Testis (tissue), 3 donors: ENCODE results near the gene OR52E5. TPM values are rescaled to one million over a fixed set of nuclear protein-coding genes. Genes with fewer than 3 reads are reported as not detected.

ENCODE experiments used
- DNase-seq: peaks from one replicate; pipeline ENCODE4 v3.0.0-alpha.2; 2019
- H3K27ac ChIP-seq, 2 donors: fragments of 200-600 bp; sonication (generic); one replicate each; pipeline ENCODE4 v1.5.1; 2019
- H3K27me3 ChIP-seq: fragments of 200-600 bp; sonication (generic); one replicate; pipeline ENCODE4 v1.5.1; 2019
- H3K36me3 ChIP-seq: fragments of 200-600 bp; sonication (generic); one replicate; pipeline ENCODE4 v1.5.1; 2017; ENCODE audit warnings: low read depth; ENCODE audit errors: missing control alignments
- H3K4me1 ChIP-seq: fragments of 200-600 bp; sonication (generic); one replicate; pipeline ENCODE4 v1.5.1; 2019
- H3K4me3 ChIP-seq, 2 donors: fragments of 200-600 bp; sonication (generic); one replicate each; pipeline ENCODE4 v1.5.1; 2017 to 2019
- H3K9me3 ChIP-seq: fragments of 200-600 bp; sonication (generic); one replicate; pipeline ENCODE4 v1.5.1; 2017
- POLR2A ChIP-seq: fragments of 450-650 bp; IDR thresholded peaks from one replicate; pipeline ENCODE4 v1.6.1; 2017; ENCODE audit warnings: antibody characterized with exemption, mild to moderate bottlenecking, moderate library complexity
- WGBS, 2 donors: methylation state at CpG; one replicate each; pipeline ENCODE4 v1.1.5; 2018; 5-methylcytosine and 5-hydroxymethylcytosine counted together
- intact Hi-C: fragments of 100-400 bp; cut with DNase I; formaldehyde crosslinking; loops from one replicate; pipeline ENCODE4 v1.15.1; 2023; ENCODE audit warnings: low total_unique reads
- polyA plus RNA-seq: library from polyadenylated mRNA; stranded (reverse); fragments of 350-450 nt; fragmentation: Illumina TruSeq; extraction: RNeasy Lipid Tissue Mini Kit (QIAGEN cat#74804); gene quantifications from one replicate; pipeline ENCODE4 v1.2.3, GENCODE V29; 2014; ENCODE audit warnings: low read depth, low replicate concordance; ENCODE audit not compliant: insufficient read depth
- total RNA-seq, 2 donors: library from RNA; depleted of rRNA; stranded (reverse); fragments of >200 nt; gene quantifications; one replicate each; pipeline ENCODE4 v1.2.3, GENCODE V29; 2016
- TF ChIP-seq, protein P1 (sequence below), 3 experiments: fragments of 450-650 bp in 2 of 3; fragments of 200-600 bp in 1 of 3; sonication (generic) in 1 of 3; IDR thresholded peaks; one replicate each; pipeline ENCODE4 v1.5.1; 2016 to 2019; ENCODE audit warnings: antibody characterized with exemption in 3 of 3, mild to moderate bottlenecking in 2 of 3, moderate library complexity in 1 of 3

OR52E5 gene
- total and polyA plus RNA-seq, 3 donors from 2014 or later = not detected

DNA sequence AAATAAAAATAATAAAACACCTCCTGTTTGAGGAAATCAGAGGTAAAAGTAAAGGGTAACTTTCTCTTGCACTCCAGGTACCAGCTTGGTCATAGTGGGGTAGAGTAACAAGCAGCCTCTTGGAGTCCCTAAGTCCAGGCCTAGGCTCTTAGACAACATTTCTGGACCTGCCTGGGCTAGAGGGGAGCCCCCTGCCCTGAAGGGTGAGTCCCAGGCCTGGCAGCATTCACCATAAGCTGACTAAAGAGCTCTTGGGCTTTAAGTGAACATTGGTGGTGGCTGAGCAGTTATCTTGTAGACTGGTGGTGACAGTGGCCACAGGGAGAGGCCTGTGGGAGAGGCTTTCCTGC, 30.4 kb downstream of the OR52E5 start:
- no peaks in the 10 kb centered on the region for H3K27me3 ChIP-seq
- no peaks in the 10 kb centered on the region for H3K36me3 ChIP-seq
- intact Hi-C loops = no loop called here
- no peak for DNase-seq
- H3K4me3 ChIP-seq = no peak overlapping the region
- no peaks in the 10 kb centered on the region for H3K4me1 ChIP-seq
- TF ChIP-seq POLR2A = no peak
- TF ChIP-seq, protein P1, sequence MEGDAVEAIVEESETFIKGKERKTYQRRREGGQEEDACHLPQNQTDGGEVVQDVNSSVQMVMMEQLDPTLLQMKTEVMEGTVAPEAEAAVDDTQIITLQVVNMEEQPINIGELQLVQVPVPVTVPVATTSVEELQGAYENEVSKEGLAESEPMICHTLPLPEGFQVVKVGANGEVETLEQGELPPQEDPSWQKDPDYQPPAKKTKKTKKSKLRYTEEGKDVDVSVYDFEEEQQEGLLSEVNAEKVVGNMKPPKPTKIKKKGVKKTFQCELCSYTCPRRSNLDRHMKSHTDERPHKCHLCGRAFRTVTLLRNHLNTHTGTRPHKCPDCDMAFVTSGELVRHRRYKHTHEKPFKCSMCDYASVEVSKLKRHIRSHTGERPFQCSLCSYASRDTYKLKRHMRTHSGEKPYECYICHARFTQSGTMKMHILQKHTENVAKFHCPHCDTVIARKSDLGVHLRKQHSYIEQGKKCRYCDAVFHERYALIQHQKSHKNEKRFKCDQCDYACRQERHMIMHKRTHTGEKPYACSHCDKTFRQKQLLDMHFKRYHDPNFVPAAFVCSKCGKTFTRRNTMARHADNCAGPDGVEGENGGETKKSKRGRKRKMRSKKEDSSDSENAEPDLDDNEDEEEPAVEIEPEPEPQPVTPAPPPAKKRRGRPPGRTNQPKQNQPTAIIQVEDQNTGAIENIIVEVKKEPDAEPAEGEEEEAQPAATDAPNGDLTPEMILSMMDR (IDR thresholded peaks at IDR 0.05) = no peak
- no peak overlapping the region for H3K27ac ChIP-seq
- H3K9me3 ChIP-seq = no peaks in the 10 kb centered on the region

DNA sequence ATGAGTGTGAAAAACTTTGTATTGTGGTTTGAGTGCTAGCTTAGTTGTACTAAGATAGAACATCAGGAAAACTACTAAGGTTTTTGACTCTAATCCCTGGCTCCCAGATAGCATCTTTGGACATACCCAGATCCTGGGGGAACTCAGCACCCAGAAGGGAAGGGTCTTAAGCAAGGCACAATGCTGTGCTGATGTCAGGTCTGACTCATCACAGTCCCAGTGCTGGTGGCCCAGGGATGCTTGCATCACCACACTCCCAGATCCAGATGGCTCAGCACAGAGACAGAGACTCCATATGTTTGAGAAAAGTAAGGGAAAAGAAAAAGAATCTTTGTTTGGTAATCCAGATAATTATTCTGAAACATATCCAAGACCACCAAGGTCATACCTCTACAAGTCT, 30.8 kb downstream of the OR52E5 start:
- Histone ChIP-seq H3K9me3 (no peaks in the 10 kb centered on the region), H3K36me3 (no peaks in the 10 kb centered on the region), H3K27me3 (no peaks in the 10 kb centered on the region), H3K4me1 (no peaks in the 10 kb centered on the region), H3K4me3 (no peak overlapping the region), H3K27ac (no peak overlapping the region)
- no peak for DNase-seq
- TF ChIP-seq POLR2A = no peak
- TF ChIP-seq, protein P1 (IDR thresholded peaks at IDR 0.05) = no peak
- intact Hi-C loops = no loop called here

DNA sequence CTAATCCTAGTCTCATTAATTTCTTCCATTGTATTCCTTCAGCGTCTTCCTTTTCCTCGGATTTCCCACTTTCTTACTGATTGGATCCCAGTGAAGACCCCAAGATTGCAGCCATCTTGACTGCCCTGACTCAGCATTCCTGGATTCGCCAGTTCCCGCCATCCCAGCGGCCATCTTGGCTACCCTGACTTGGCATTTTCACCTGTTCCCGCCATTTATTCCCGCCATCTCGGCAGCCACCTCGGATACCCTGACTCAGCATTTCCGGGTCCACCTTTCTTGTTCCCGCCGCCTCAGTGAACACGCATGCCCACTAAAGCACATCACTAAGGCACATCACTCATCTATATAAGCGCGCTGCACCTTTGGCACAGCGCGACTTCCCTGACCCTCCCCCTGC, 35.3 kb downstream of the OR52E5 start:
- H3K9me3 ChIP-seq = no peaks in the 10 kb centered on the region
- WGBS, 2 donors = 87 to 88% methylated on average over 17 of the region's 17 CpGs
- intact Hi-C loops = no loop called here
- H3K36me3 ChIP-seq = no peaks in the 10 kb centered on the region
- no peak overlapping the region for H3K4me3 ChIP-seq
- DNase-seq = no peak
- no peaks in the 10 kb centered on the region for H3K27me3 ChIP-seq
- no peak for TF ChIP-seq POLR2A
- TF ChIP-seq, protein P1 (IDR thresholded peaks at IDR 0.05) = no peak
- H3K27ac ChIP-seq = no peak overlapping the region
- no peaks in the 10 kb centered on the region for H3K4me1 ChIP-seq

DNA sequence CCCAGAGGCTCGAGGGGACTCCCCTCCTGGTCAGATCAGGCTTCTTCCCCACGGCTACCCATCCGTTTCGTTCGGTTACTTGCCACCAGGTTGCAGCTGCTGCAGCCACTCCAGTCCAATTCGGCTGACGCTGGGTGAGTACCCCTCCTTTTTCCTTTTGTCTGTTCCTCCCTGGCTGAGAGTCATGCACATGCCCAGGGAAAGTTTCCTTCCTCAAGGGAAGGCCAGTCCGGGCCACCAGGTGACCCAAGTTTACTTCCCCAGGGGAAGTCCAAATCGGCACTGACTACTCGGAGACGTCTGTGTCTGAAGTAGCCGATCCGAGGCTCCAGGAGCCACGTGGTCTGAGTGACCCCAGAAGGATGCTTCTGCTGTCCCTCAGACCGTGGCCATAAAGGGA, 35.8 kb downstream of the OR52E5 start:
- no peaks in the 10 kb centered on the region for H3K36me3 ChIP-seq
- no peaks in the 10 kb centered on the region for H3K27me3 ChIP-seq
- H3K4me1 ChIP-seq = no peaks in the 10 kb centered on the region
- DNase-seq = no peak
- H3K9me3 ChIP-seq = no peaks in the 10 kb centered on the region
- TF ChIP-seq, protein P1 (IDR thresholded peaks at IDR 0.05) = no peak
- TF ChIP-seq POLR2A = no peak
- H3K27ac ChIP-seq = no peak overlapping the region
- intact Hi-C loops = no loop called here
- 90 to 93% methylated on average over 15 of the region's 15 CpGs for WGBS, 2 donors
- no peak overlapping the region for H3K4me3 ChIP-seq

DNA sequence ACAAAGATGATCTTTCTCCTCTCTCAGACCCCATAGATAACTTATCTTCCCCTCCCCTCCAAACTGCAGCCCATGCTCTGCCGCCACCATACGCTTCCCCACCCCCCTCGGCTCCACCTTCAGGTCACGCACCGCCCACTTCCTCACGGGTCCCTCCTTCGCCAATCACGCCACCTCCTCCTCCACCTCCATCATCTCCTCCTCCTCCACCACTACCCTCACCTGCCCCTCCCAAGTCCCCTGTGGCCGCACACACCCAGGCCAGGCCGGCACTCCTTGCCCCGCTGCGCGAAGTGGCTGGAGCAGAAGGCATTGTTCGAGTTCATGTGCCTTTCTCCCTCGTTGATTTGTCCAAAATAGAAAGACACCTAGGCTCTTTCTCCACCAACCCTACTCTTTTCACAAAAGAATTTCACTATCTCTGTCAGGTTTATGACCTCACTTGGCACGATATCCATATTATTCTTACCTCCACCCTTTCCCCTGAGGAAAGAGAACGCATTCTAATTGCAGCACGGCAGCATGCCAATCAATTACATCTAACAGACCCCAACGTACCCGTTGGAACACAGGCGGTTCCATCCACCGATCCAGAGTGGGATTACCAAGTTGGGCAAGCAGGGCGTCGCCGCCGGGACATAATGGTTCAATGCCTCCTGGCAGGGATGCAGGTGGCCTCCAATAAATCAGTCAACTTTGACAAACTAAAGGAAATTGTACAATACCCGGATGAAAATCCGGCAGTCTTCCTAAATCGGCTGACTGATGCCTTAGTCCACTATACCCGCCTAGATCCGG, 36.8 kb downstream of the OR52E5 start:
- Histone ChIP-seq H3K27ac (no peak overlapping the region), H3K9me3 (no peaks in the 10 kb centered on the region), H3K36me3 (no peaks in the 10 kb centered on the region), H3K27me3 (no peaks in the 10 kb centered on the region), H3K4me1 (no peaks in the 10 kb centered on the region), H3K4me3 (no peak overlapping the region)
- 88 to 92% methylated on average over 31 of the region's 31 CpGs for WGBS, 2 donors
- TF ChIP-seq, protein P1 (IDR thresholded peaks at IDR 0.05) = no peak
- TF ChIP-seq POLR2A = no peak
- intact Hi-C loops = no loop called here
- no peak for DNase-seq
